ENCODE results near the gene CLPTM1.
A peak's percentile ranks its signal among the peaks of the same experiment; 100 is the strongest.
"Not testable (repeated sequence)": the region's sequence is repeated elsewhere in the genome, so short reads cannot be mapped to it uniquely, and the experiment has no call there.

CLPTM1 gene, protein sequence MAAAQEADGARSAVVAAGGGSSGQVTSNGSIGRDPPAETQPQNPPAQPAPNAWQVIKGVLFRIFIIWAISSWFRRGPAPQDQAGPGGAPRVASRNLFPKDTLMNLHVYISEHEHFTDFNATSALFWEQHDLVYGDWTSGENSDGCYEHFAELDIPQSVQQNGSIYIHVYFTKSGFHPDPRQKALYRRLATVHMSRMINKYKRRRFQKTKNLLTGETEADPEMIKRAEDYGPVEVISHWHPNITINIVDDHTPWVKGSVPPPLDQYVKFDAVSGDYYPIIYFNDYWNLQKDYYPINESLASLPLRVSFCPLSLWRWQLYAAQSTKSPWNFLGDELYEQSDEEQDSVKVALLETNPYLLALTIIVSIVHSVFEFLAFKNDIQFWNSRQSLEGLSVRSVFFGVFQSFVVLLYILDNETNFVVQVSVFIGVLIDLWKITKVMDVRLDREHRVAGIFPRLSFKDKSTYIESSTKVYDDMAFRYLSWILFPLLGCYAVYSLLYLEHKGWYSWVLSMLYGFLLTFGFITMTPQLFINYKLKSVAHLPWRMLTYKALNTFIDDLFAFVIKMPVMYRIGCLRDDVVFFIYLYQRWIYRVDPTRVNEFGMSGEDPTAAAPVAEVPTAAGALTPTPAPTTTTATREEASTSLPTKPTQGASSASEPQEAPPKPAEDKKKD

DNA sequence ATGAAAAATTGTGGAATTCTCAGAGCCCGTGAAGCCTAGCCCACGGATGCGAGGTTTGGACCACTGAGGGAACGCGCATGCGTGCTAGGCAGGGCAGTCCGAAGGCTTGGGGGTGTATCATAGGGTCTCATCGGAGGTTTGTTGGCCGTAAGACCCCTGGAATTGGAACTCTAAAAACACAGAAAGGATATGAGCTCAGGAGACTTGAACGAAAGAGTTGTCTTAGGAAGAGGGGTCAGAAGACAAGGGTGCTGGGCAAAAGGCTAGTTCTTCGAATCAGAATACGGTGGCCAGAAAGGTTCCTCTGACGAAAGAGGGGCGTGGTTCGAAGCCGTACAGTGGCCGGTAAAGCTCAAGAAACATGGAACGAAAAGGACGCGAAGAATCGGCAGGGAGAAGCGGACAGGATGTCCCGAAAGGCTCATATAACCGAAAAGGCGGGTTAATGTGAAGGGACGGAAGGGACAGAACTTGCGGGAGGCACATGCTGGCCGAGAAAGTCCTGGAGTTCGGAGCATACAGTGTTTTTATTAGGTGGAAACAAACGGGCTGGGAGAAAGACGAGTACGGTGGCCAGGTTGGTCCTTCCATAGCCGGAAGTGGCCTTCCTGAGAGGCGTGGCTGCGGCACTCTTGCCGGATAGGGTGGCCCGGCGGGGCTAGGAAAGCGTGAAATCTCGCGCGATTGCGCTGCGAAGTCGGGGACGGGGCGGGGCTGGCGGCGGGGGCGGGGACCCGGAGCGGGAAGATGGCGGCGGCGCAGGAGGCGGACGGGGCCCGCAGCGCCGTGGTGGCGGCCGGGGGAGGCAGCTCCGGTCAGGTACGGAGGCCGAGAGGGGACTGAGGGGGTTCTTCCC is at the start of gene CLPTM1:
Gene CLPTM1, plus strand, starts transcription at position 732 of the 856 bp plus-strand sequence. Its CDS starts 16 bp downstream, at position 748.
- H3K4me3 ChIP-seq (ENCODE audit: low read depth in 1 of 5, low read length in 5 of 5): peak within 1 kb of the TSS; percentile 85 to 99 (median 99)
- H3K4me1 ChIP-seq (ENCODE audit: control insufficient read depth in 5 of 5, insufficient read depth in 5 of 5, low read length in 5 of 5): peaks cover 8 to 66% (median 54%) of the 10 kb centered on the region in 5 donors
- H3K27ac ChIP-seq (ENCODE audit: low read depth, low read length): peak within 1 kb of the TSS; percentile 78
- peaks cover 0 to 10% (median 6%) of the 10 kb centered on the region in 5 donors for H3K36me3 ChIP-seq (ENCODE audit: control insufficient read depth in 5 of 5, insufficient read depth in 5 of 5, low read length in 5 of 5)
- no peaks in the 10 kb centered on the region for H3K27me3 ChIP-seq (ENCODE audit: control insufficient read depth in 5 of 5, insufficient read depth in 4 of 5, low read length in 5 of 5)
- peak within 1 kb of the TSS; percentile 92 to 99 (median 97) for H3K9ac ChIP-seq (ENCODE audit: low read length in 5 of 5)
- no peaks in the 10 kb centered on the region for H3K9me3 ChIP-seq (ENCODE audit: control insufficient read depth in 5 of 5, low read length in 5 of 5)

DNA sequence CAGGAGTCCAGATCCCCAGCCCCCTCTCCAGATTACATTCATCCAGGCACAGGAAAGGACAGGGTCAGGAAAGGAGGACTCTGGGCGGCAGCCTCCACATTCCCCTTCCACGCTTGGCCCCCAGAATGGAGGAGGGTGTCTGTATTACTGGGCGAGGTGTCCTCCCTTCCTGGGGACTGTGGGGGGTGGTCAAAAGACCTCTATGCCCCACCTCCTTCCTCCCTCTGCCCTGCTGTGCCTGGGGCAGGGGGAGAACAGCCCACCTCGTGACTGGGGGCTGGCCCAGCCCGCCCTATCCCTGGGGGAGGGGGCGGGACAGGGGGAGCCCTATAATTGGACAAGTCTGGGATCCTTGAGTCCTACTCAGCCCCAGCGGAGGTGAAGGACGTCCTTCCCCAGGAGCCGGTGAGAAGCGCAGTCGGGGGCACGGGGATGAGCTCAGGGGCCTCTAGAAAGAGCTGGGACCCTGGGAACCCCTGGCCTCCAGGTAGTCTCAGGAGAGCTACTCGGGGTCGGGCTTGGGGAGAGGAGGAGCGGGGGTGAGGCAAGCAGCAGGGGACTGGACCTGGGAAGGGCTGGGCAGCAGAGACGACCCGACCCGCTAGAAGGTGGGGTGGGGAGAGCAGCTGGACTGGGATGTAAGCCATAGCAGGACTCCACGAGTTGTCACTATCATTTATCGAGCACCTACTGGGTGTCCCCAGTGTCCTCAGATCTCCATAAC is 49.6 kb upstream of the CLPTM1 start, which contains the start of gene APOE:
Gene APOE, plus strand, starts transcription at position 360 of the 724 bp plus-strand sequence. CDS start 829 bp downstream, outside the sequence.
- Histone ChIP-seq H3K36me3 (ENCODE audit: control insufficient read depth in 5 of 5, insufficient read depth in 5 of 5, low read length in 5 of 5) (peaks cover 0 to 27% (median 23%) of the 10 kb centered on the region in 5 donors), H3K9me3 (ENCODE audit: control insufficient read depth in 5 of 5, low read length in 5 of 5) (no peaks in the 10 kb centered on the region), H3K9ac (ENCODE audit: low read length in 5 of 5) (peak within 1 kb of the TSS in 4 of 5 donors; percentile 4 to 74 (median 40)), H3K27me3 (ENCODE audit: control insufficient read depth in 5 of 5, insufficient read depth in 4 of 5, low read length in 5 of 5) (peaks cover 0 to 13% (median 7%) of the 10 kb centered on the region in 5 donors), H3K4me1 (ENCODE audit: control insufficient read depth in 5 of 5, insufficient read depth in 5 of 5, low read length in 5 of 5) (peaks cover 2 to 48% (median 25%) of the 10 kb centered on the region in 5 donors), H3K4me3 (ENCODE audit: low read depth in 1 of 5, low read length in 5 of 5) (peak within 1 kb of the TSS; percentile 44 to 74 (median 63)), H3K27ac (ENCODE audit: low read depth, low read length) (peak within 1 kb of the TSS; percentile 37)

DNA sequence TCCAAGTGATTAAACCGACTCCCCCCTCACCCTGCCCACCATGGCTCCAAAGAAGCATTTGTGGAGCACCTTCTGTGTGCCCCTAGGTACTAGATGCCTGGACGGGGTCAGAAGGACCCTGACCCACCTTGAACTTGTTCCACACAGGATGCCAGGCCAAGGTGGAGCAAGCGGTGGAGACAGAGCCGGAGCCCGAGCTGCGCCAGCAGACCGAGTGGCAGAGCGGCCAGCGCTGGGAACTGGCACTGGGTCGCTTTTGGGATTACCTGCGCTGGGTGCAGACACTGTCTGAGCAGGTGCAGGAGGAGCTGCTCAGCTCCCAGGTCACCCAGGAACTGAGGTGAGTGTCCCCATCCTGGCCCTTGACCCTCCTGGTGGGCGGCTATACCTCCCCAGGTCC is 47.6 kb upstream of the CLPTM1 start:
- Histone ChIP-seq H3K9ac (ENCODE audit: low read length in 5 of 5) (no peak overlapping the region), H3K4me1 (ENCODE audit: control insufficient read depth in 5 of 5, insufficient read depth in 5 of 5, low read length in 5 of 5) (peaks cover 8 to 67% (median 44%) of the 10 kb centered on the region in 5 donors), H3K9me3 (ENCODE audit: control insufficient read depth in 5 of 5, low read length in 5 of 5) (no peaks in the 10 kb centered on the region), H3K36me3 (ENCODE audit: control insufficient read depth in 5 of 5, insufficient read depth in 5 of 5, low read length in 5 of 5) (peaks cover 0 to 8% (median 4%) of the 10 kb centered on the region in 5 donors), H3K27me3 (ENCODE audit: control insufficient read depth in 5 of 5, insufficient read depth in 4 of 5, low read length in 5 of 5) (peaks cover 0 to 13% (median 7%) of the 10 kb centered on the region in 5 donors), H3K4me3 (ENCODE audit: low read depth in 1 of 5, low read length in 5 of 5) (no peak overlapping the region), H3K27ac (ENCODE audit: low read depth, low read length) (no peak overlapping the region)

DNA sequence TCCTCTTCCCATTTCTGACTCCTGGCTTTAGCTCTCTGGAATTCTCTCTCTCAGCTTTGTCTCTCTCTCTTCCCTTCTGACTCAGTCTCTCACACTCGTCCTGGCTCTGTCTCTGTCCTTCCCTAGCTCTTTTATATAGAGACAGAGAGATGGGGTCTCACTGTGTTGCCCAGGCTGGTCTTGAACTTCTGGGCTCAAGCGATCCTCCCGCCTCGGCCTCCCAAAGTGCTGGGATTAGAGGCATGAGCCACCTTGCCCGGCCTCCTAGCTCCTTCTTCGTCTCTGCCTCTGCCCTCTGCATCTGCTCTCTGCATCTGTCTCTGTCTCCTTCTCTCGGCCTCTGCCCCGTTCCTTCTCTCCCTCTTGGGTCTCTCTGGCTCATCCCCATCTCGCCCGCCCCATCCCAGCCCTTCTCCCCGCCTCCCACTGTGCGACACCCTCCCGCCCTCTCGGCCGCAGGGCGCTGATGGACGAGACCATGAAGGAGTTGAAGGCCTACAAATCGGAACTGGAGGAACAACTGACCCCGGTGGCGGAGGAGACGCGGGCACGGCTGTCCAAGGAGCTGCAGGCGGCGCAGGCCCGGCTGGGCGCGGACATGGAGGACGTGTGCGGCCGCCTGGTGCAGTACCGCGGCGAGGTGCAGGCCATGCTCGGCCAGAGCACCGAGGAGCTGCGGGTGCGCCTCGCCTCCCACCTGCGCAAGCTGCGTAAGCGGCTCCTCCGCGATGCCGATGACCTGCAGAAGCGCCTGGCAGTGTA is 46.9 kb upstream of the CLPTM1 start:
- peaks cover 0 to 13% (median 7%) of the 10 kb centered on the region in 5 donors for H3K27me3 ChIP-seq (ENCODE audit: control insufficient read depth in 5 of 5, insufficient read depth in 4 of 5, low read length in 5 of 5)
- H3K4me1 ChIP-seq (ENCODE audit: control insufficient read depth in 5 of 5, insufficient read depth in 5 of 5, low read length in 5 of 5): peaks cover 8 to 73% (median 49%) of the 10 kb centered on the region in 5 donors
- H3K27ac ChIP-seq (ENCODE audit: low read depth, low read length): no peak overlapping the region
- H3K36me3 ChIP-seq (ENCODE audit: control insufficient read depth in 5 of 5, insufficient read depth in 5 of 5, low read length in 5 of 5): peaks cover 0 to 4% (median 0%) of the 10 kb centered on the region in 5 donors
- no peak overlapping the region for H3K4me3 ChIP-seq (ENCODE audit: low read depth in 1 of 5, low read length in 5 of 5)
- no peaks in the 10 kb centered on the region for H3K9me3 ChIP-seq (ENCODE audit: control insufficient read depth in 5 of 5, low read length in 5 of 5)
- H3K9ac ChIP-seq (ENCODE audit: low read length in 5 of 5): no peak overlapping the region

DNA sequence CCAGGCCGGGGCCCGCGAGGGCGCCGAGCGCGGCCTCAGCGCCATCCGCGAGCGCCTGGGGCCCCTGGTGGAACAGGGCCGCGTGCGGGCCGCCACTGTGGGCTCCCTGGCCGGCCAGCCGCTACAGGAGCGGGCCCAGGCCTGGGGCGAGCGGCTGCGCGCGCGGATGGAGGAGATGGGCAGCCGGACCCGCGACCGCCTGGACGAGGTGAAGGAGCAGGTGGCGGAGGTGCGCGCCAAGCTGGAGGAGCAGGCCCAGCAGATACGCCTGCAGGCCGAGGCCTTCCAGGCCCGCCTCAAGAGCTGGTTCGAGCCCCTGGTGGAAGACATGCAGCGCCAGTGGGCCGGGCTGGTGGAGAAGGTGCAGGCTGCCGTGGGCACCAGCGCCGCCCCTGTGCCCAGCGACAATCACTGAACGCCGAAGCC is 46.3 kb upstream of the CLPTM1 start:
- no peak overlapping the region for H3K9ac ChIP-seq (ENCODE audit: low read length in 5 of 5)
- H3K27me3 ChIP-seq (ENCODE audit: control insufficient read depth in 5 of 5, insufficient read depth in 4 of 5, low read length in 5 of 5): peaks cover 0 to 13% (median 7%) of the 10 kb centered on the region in 5 donors
- H3K9me3 ChIP-seq (ENCODE audit: control insufficient read depth in 5 of 5, low read length in 5 of 5): no peaks in the 10 kb centered on the region
- H3K4me1 ChIP-seq (ENCODE audit: control insufficient read depth in 5 of 5, insufficient read depth in 5 of 5, low read length in 5 of 5): peaks cover 8 to 76% (median 51%) of the 10 kb centered on the region in 5 donors
- peaks cover 0 to 4% (median 0%) of the 10 kb centered on the region in 5 donors for H3K36me3 ChIP-seq (ENCODE audit: control insufficient read depth in 5 of 5, insufficient read depth in 5 of 5, low read length in 5 of 5)
- H3K4me3 ChIP-seq (ENCODE audit: low read depth in 1 of 5, low read length in 5 of 5): no peak overlapping the region
- H3K27ac ChIP-seq (ENCODE audit: low read depth, low read length): no peak overlapping the region

DNA sequence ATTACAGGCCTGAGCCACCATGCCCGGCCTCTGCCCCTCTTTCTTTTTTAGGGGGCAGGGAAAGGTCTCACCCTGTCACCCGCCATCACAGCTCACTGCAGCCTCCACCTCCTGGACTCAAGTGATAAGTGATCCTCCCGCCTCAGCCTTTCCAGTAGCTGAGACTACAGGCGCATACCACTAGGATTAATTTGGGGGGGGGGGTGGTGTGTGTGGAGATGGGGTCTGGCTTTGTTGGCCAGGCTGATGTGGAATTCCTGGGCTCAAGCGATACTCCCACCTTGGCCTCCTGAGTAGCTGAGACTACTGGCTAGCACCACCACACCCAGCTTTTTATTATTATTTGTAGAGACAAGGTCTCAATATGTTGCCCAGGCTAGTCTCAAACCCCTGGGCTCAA is 45.4 kb upstream of the CLPTM1 start:
- peaks cover 0 to 13% (median 7%) of the 10 kb centered on the region in 5 donors for H3K27me3 ChIP-seq (ENCODE audit: control insufficient read depth in 5 of 5, insufficient read depth in 4 of 5, low read length in 5 of 5)
- H3K4me1 ChIP-seq (ENCODE audit: control insufficient read depth in 5 of 5, insufficient read depth in 5 of 5, low read length in 5 of 5): peaks cover 6 to 76% (median 53%) of the 10 kb centered on the region in 5 donors
- no peak overlapping the region for H3K9ac ChIP-seq (ENCODE audit: low read length in 5 of 5)
- no peak overlapping the region for H3K4me3 ChIP-seq (ENCODE audit: low read depth in 1 of 5, low read length in 5 of 5)
- peaks cover 0 to 4% (median 0%) of the 10 kb centered on the region in 5 donors for H3K36me3 ChIP-seq (ENCODE audit: control insufficient read depth in 5 of 5, insufficient read depth in 5 of 5, low read length in 5 of 5)
- H3K27ac ChIP-seq (ENCODE audit: low read depth, low read length): peak overlapping the region; percentile 58
- no peaks in the 10 kb centered on the region for H3K9me3 ChIP-seq (ENCODE audit: control insufficient read depth in 5 of 5, low read length in 5 of 5)

DNA sequence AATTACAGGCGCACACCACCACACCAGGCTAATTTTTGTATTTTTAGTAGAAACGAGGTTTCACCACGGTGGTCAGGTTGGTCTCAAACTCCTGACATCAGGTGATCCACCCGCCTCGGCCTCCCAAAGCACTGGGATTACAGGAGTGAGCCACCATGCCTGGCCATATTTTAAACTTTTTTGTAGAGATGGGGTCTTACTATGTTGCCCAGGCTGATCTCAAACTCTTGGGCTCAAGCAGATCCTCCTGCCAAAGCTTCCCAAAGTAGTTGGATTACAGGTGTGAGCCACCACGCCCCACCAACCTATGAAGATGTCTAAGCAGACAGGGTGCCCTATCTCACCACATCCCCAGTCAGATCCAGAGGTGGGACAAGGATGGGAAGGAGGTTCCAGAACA is 43.3 kb upstream of the CLPTM1 start:
- Histone ChIP-seq H3K27ac (ENCODE audit: low read depth, low read length) (peak overlapping the region; percentile 72), H3K4me1 (ENCODE audit: control insufficient read depth in 5 of 5, insufficient read depth in 5 of 5, low read length in 5 of 5) (peaks cover 6 to 71% (median 49%) of the 10 kb centered on the region in 5 donors), H3K9ac (ENCODE audit: low read length in 5 of 5) (peak overlapping the region in 1 of 5 donors; percentile 10)
- not testable (repeated sequence) for H3K36me3 ChIP-seq (ENCODE audit: control insufficient read depth in 5 of 5, insufficient read depth in 5 of 5, low read length in 5 of 5); H3K9me3 ChIP-seq (ENCODE audit: control insufficient read depth in 5 of 5, low read length in 5 of 5); H3K4me3 ChIP-seq (ENCODE audit: low read depth in 1 of 5, low read length in 5 of 5); H3K27me3 ChIP-seq (ENCODE audit: control insufficient read depth in 5 of 5, insufficient read depth in 4 of 5, low read length in 5 of 5)

DNA sequence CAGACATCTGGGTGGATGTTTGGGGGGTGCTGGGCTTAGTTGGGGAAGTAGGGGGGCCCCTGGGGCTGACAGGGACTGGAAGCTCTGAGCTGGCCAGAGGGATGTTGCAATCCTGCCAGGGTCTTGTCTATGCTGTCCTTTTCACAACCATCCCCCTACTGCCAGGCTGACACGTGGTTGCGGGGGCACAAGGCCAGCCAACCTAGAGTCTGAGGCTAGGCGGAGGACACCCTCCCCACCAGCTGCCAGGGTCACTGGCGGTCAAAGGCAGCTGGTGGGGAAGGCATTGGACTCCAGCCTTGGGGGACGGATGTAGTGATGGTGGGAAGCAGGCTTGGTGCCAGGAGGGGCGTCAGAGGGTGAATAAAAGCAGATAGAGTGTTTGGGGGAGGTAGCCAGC is 42.3 kb upstream of the CLPTM1 start:
- peak overlapping the region; percentile 72 for H3K27ac ChIP-seq (ENCODE audit: low read depth, low read length)
- H3K9me3 ChIP-seq (ENCODE audit: control insufficient read depth in 5 of 5, low read length in 5 of 5): no peaks in the 10 kb centered on the region
- H3K36me3 ChIP-seq (ENCODE audit: control insufficient read depth in 5 of 5, insufficient read depth in 5 of 5, low read length in 5 of 5): peaks cover 0 to 4% (median 0%) of the 10 kb centered on the region in 5 donors
- H3K9ac ChIP-seq (ENCODE audit: low read length in 5 of 5): no peak overlapping the region
- no peaks in the 10 kb centered on the region for H3K27me3 ChIP-seq (ENCODE audit: control insufficient read depth in 5 of 5, insufficient read depth in 4 of 5, low read length in 5 of 5)
- peaks cover 6 to 62% (median 49%) of the 10 kb centered on the region in 5 donors for H3K4me1 ChIP-seq (ENCODE audit: control insufficient read depth in 5 of 5, insufficient read depth in 5 of 5, low read length in 5 of 5)
- no peak overlapping the region for H3K4me3 ChIP-seq (ENCODE audit: low read depth in 1 of 5, low read length in 5 of 5)
